ENCODE data around the gene AXIN2. TPM values are rescaled to one million over a fixed set of nuclear protein-coding genes. Genes with fewer than 3 reads are reported as not detected.
A peak's percentile ranks its signal among the peaks of the same experiment; 100 is the strongest.

The AXIN2 gene
- total RNA-seq, 1 experiment from 2014 or later, result 1.2 TPM

DNA sequence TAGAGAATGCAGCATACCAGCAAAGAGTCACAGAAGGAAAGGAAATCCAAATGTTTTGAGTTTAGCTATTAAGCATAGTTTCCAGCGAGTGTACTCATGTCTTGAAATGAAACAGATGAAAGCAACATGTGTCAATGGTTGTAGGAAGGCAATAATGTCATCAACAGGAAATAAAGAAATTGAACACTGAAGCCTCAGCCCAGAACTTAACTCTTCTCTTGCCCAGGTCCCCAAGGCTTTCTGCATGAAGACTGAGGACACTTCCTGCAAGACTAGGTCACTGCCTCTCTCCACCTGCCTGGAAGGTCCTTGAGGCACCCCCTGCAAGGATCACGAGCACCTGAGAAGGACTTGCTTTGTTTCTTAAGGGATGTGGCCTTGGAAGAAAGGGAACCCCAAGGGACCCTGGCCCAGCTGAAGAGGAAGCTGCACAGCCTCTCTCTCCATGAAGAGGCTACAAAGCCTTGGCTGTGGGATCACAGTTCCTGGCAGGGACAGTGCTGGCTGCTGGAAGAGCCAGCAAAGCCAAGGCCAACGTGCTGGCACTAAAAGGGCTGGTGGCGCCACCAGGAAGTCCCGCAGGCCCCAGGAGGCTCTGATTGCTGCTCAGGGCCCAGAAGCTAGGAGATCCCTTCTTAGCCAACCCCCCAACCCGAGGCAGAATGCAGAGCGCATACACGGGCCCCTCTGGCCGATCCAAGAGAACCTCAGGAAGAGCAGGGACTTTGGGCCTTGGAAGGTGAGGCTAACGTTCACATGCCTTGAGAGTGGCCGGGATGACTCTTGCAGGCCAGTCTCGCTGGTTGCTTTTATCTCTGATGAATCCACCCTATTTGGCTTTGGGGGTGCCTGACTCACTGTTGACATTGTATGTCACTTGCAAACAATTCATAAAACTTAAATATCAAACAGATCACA, 23.4 kb upstream of the AXIN2 start:
- DNase-seq (ENCODE audit: low read depth), result no peak

GRCh38 chr17:65583921-65584603, 22.6 kb upstream of the AXIN2 start:
- no peak for DNase-seq (ENCODE audit: low read depth)

GRCh38 chr17:65576939-65577338, 15.5 kb upstream of the AXIN2 start:
- no peak for DNase-seq (ENCODE audit: low read depth)

GRCh38 chr17:65573282-65573602, 11.8 kb upstream of the AXIN2 start:
- DNase-seq (ENCODE audit: low read depth), result no peak

DNA sequence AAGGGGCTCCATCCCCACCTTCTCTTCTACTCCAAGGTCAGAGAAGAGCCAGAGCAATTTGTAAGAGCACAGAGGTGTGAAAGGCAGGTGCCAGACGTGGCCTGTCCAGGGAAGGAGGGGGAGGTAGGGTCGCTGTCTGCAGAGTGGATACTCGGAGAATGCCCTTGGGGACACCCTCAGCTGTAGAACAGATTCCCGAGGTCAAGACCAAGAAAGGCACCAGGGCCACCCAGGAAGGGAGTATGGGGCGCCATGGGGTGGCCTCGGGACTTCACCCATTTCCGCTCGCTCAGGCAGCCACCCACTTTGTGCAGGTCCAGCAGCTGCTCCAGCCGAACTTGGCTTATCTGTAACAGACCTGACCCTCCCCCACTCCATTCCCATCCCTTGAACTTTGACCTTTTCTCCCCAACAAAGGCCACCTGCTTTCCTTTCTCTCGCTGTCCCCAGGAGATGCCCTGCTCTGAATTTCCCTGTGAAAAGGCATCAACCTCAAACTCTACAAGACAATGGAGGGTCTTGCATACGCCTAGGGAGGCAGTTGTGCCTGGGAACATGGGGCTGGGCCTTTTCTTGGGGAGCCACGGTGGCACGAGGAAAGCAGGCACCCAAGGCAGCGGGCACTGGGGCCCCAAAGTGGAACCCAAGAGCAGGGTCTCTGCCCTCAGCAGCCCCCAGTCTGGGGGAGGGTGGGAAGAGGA, 11.3 kb upstream of the AXIN2 start:
- no peak for DNase-seq (ENCODE audit: low read depth)

DNA sequence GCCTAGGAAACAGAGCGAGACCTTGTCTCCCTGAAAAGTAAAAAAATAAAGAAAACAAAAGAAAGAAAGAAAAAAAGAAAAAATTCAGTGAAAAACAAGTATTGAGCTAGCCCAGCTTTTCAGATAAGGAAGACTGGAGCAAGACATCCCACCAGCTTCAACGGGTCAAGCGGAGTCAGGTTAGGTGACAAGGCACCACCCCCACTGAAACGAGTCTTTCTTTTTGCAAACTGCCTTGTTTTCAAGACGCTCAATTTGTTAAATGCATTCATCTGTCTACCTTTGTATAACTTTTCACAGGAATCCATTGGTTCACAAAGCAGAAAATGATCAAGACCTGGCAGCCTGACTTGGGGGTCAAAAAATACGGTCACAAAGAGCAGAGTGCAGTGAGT, 10.7 kb upstream of the AXIN2 start:
- DNase-seq (ENCODE audit: low read depth), result no peak

DNA sequence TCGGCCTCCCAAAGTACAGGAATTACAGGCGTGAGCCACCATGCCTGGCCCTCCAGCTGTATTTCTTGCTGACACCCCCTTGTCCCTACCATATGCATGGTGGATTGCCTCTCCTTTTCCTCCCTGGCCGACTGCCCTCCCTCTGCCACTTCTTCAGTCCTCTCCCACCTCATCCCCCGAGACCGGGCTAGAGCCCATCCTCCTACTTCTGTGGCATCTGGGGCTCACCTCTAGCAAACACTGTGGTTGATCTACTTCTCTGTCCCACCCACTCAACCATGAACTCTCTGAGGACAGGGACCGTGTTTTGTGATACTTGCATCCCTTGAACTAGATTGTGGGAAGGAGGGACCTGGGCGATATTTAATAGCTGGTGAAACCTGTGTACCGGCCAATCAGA, 7.5 kb upstream of the AXIN2 start:
- DNase-seq (ENCODE audit: low read depth), result no peak

- no peak for DNase-seq (ENCODE audit: low read depth)
Observed at GRCh38 chr17:65567566-65567965, 6.1 kb upstream of the AXIN2 start.

DNA sequence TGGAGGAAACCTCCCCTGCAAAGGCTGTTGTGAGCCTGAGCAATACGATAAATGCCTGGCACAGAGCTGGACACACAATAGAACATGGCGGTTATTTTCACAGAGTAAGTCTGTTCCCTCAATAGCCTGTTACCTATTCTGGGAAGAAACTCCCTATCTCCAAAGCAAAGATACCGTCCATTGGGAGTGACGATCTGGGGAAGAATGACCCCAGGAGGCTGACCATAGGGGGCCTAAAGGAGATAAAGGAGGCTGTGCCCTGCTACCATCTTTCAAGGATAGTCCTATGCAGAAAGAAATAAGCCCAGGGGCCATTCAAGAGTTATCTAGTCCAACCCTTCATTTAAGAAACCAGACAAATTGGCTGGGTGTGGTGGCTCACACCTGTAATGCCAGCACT, 4.1 kb upstream of the AXIN2 start:
- no peak for DNase-seq (ENCODE audit: low read depth)

DNA sequence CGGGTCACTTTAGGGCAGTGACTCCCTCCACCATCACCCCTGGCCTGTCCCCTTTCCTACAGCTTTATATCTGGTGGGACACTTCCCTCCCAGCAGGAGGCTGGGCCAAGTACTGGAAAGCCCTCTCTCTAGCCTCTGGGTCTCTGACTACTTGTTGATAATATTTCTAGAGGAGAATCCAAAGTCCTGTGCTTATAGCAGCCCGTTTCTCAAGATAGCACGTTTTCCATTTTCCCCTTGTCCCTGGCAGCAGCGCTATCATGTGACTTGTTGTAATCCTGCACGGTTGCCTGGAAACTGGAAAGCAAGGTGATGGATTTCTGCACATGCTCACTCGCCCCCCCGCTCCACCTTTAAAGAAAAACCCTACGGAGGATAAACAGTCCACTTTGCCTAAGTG, 3.3 kb upstream of the AXIN2 start:
- no peak for DNase-seq (ENCODE audit: low read depth)

- DNase-seq (ENCODE audit: low read depth), result no peak
Observed at GRCh38 chr17:65562206-65562531, 721 bp upstream of the AXIN2 start.

- DNase-seq (ENCODE audit: low read depth), result peak; percentile 68
Observed at GRCh38 chr17:65560628-65561451, 608 bp downstream of the AXIN2 start.

- DNase-seq (ENCODE audit: low read depth), result no peak
Observed at GRCh38 chr17:65559804-65560627, 1.4 kb downstream of the AXIN2 start.

DNA sequence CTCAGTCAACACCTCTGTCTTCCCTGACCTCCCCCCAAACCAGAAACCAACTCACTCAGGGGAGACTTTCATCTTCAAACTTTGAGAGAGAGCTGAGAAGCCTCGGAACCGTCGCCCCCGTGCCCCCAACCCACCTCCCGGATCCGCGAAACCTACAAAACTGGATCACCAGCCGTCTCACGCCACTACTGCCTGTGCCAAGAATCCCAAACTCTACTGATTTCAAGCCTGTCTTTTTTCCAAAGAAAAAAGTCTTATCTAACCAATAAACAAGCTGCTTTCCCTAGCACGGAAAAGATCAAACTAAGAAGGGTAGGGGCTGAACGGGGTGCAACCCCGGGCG, 2.0 kb downstream of the AXIN2 start:
- DNase-seq (ENCODE audit: low read depth), result no peak

DNA sequence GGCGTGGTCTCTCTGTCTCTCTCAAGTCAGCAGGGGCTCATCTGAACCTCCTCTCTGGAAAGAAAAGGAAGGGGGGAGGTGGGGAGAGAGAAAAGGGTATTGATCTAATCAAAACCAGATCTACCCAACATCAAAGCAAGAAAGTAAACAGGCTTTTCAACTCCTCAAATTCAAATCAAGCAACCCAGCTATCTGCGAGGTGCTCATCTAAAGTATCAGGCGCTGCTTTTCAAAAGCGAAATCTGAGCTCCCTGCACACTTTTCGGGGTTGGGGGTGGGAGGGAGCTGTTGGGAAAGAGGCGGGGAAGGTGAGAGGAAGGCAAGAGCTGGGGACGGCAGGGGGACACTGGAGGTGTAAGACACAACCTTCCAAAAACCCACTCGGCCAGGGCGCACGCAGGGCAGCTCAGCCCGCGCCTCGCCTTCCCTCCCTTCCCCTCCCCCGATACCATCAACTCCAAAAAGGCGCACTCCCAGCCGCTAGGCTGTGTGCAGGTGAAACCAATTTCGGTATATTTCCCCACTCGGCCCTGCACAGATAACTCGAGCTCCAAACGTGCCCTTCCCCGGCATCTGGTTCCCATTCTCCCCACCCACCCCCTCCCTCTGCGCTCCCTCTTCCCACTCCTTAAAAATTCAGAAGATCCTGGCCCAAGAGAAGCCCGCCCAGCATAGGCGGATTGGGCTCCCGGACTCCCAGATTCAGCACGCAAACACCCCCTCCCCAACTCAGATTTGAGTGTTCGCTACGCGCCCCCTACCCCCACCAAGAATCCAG, 2.6 kb downstream of the AXIN2 start:
- no peak for DNase-seq (ENCODE audit: low read depth)

DNA sequence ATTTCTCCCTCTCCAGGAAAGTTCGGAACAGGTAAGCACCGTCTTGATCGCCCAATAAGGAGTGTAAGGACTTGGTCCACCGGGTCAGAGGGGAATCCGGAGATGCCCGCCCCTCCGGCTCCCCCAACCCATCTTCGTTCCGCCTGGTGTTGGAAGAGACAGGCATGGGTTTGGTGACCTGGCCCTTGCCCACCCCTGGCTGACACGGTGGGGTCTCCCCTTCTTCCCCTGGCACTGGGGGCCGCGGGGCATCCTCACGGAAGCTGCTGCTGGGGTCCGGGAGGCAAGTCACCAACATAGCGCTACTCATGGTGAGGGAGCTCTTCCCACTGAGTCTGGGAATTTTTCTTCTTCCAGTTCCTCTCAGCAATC, 3.2 kb downstream of the AXIN2 start:
- no peak for DNase-seq (ENCODE audit: low read depth)

DNA sequence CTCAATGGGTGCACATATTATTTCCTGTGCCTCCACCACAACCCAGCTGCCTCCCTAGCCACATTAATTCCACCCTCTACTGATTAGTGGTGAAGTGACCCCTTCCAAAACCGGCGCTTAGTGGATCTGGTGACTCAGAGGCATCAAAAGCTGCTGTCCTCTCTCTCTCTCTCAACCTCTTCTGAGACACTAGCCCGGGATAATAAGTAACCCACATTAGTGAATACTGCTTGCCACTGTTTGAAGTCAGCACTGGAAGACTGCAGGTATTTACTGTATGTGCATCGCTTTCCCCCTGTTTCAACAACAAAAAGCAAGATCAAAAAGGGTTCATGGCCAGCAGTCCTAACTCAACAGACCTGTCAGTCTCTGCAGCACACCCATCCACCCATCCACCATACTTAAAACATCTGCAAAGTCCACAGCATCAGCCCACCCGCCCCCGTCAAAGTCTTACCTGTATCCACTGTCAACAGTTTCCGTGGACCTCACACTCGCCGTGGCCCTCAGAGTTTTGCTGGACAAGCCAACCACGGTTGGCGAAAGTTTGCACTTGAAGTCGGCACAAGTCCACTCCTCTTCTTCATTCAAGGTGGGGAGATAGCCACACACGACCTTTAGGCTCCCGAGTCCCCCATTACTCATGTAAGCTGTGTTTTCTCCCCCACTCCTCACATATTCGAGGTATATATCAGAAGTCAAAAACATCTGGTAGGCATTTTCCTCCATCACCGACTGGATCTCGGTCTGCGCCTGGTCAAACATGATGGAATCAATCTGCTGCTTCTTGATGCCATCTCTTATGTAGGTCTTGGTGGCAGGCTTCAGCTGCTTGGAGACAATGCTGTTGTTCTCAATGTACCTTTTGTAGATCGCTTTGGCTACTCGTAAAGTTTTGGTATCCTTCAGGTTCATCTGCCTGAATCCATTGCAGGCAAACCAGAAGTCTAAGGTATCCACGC, 3.8 kb downstream of the AXIN2 start:
- DNase-seq (ENCODE audit: low read depth), result peak; percentile 45

DNA sequence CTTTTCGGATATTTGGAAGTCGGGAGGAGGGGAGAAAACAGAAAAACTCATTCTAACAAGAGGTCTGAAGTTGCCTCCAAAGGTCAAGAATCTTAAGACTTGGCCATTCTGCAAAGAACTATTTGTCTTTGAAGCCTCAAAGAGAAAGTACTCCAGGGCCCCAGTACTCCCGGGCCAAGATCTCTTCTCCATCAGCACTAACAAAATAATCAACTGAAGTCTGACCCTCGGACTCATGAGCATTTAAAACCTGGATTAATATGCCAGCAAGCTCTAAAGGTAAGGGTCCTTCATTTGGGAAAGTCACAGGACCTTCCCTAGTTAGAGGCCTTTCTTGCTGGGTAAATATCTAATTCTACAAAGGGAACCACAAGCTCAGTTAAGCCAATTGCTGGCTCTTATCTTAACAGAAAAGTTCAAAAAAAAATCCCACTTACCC, 4.5 kb downstream of the AXIN2 start:
- no peak for DNase-seq (ENCODE audit: low read depth)
